ENCODE data around the gene PAX7. TPM values are rescaled to one million over a fixed set of nuclear protein-coding genes. Genes with fewer than 3 reads are reported as not detected.

The PAX7 gene
- total RNA-seq, 1 experiment from 2014 or later, result not detected

DNA sequence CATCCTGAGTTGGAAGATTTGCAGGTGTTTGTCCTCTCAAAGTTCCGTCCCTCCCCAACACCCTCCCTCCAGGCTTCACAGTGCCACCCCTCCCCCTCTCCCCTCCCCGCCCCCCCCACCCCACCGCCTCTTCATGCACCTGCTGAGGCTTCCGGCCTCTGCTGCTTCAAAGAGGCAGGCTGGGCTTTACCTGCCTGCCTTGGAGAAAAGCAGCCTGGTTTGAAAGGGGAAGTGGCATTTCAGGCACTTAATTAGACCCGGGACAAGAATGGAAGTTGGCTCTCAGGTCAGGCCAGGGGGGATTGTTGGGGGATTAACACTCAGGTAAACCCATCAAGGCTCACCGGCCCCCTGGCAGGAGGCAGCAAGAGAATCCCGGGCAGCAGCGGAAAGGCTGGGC is 21.1 kb downstream of the PAX7 start:
- no peak overlapping the region for H3K4me3 ChIP-seq
- H3K4me1 ChIP-seq (replicated peaks), result no peaks in the 10 kb centered on the region
- no peaks in the 10 kb centered on the region for H3K36me3 ChIP-seq
- H3K9me3 ChIP-seq (replicated peaks), result no peaks in the 10 kb centered on the region
- no peak for DNase-seq (ENCODE audit: low read depth in 1 of 2, low spot score in 2 of 2)
- peaks cover 82% of the 10 kb centered on the region for H3K27me3 ChIP-seq (replicated peaks)
- no peak overlapping the region for H3K27ac ChIP-seq

GRCh38 chr1:18652791-18653190 is 22.1 kb downstream of the PAX7 start:
- Histone ChIP-seq H3K9me3 (replicated peaks) (no peaks in the 10 kb centered on the region), H3K27ac (no peak overlapping the region), H3K36me3 (no peaks in the 10 kb centered on the region), H3K4me3 (no peak overlapping the region), H3K27me3 (replicated peaks) (peaks cover 77% of the 10 kb centered on the region), H3K4me1 (replicated peaks) (no peaks in the 10 kb centered on the region)
- DNase-seq (ENCODE audit: low read depth in 1 of 2, low spot score in 2 of 2), result no peak

- Histone ChIP-seq H3K4me3 (no peak overlapping the region), H3K27me3 (replicated peaks) (peaks cover 74% of the 10 kb centered on the region), H3K4me1 (replicated peaks) (no peaks in the 10 kb centered on the region), H3K9me3 (replicated peaks) (no peaks in the 10 kb centered on the region), H3K36me3 (no peaks in the 10 kb centered on the region), H3K27ac (no peak overlapping the region)
- DNase-seq (ENCODE audit: low read depth in 1 of 2, low spot score in 2 of 2), result no peak
Observed at GRCh38 chr1:18653367-18653766, 22.7 kb downstream of the PAX7 start.

DNA sequence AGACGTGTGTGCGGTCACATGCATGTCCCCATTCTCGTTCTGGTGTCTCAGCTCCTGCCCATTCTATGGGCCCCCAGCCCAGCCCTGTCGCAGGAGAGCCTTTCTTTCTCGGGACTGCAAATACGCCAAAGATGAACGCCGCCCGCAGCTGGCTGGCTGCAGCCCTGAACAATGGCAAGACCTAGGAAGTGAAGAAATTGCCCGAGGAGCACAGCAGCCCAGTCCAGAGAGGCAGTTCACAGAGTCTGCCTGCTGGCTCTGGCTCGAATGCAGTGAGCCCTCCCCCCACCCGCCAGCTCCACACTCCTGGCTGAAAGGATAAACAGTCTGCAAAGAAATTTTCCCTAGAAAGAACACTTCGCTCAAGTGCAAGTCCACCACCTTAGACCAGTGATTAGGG is 23.3 kb downstream of the PAX7 start:
- no peaks in the 10 kb centered on the region for H3K9me3 ChIP-seq (replicated peaks)
- H3K4me1 ChIP-seq (replicated peaks), result no peaks in the 10 kb centered on the region
- H3K4me3 ChIP-seq, result no peak overlapping the region
- no peak for DNase-seq (ENCODE audit: low read depth in 1 of 2, low spot score in 2 of 2)
- no peaks in the 10 kb centered on the region for H3K36me3 ChIP-seq
- H3K27ac ChIP-seq, result no peak overlapping the region
- peaks cover 75% of the 10 kb centered on the region for H3K27me3 ChIP-seq (replicated peaks)

DNA sequence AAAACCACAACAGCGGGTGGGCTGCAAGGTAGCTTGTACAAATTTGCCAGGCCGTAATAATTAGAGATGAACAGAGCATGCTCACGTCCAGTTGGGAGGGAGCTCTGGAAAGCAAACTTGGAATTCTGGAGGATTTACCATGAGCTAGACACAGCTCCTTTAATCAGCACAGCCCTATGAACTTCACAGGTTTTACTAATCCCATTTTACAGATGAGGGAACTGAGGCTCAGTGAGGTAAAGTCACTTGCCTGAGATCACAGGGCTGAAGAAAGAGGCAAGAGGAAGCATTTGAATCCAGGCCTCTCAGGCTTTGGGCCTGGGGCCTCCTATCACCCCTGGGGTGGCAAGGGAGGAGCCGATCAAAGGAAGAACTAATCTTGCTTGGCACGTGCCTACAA is 24.0 kb downstream of the PAX7 start:
- no peaks in the 10 kb centered on the region for H3K4me1 ChIP-seq (replicated peaks)
- no peak overlapping the region for H3K27ac ChIP-seq
- no peaks in the 10 kb centered on the region for H3K36me3 ChIP-seq
- H3K27me3 ChIP-seq (replicated peaks), result peaks cover 74% of the 10 kb centered on the region
- DNase-seq (ENCODE audit: low read depth in 1 of 2, low spot score in 2 of 2), result no peak
- no peaks in the 10 kb centered on the region for H3K9me3 ChIP-seq (replicated peaks)
- H3K4me3 ChIP-seq, result no peak overlapping the region

GRCh38 chr1:18657506-18658201 is 27.0 kb downstream of the PAX7 start:
- H3K27ac ChIP-seq, result no peak overlapping the region
- H3K9me3 ChIP-seq (replicated peaks), result no peaks in the 10 kb centered on the region
- H3K4me3 ChIP-seq, result no peak overlapping the region
- DNase-seq (ENCODE audit: low read depth in 1 of 2, low spot score in 2 of 2), result no peak
- peaks cover 72% of the 10 kb centered on the region for H3K27me3 ChIP-seq (replicated peaks)
- H3K4me1 ChIP-seq (replicated peaks), result no peaks in the 10 kb centered on the region
- no peaks in the 10 kb centered on the region for H3K36me3 ChIP-seq

- H3K36me3 ChIP-seq, result no peaks in the 10 kb centered on the region
- H3K27me3 ChIP-seq (replicated peaks), result peaks cover 71% of the 10 kb centered on the region
- H3K4me3 ChIP-seq, result no peak overlapping the region
- no peaks in the 10 kb centered on the region for H3K9me3 ChIP-seq (replicated peaks)
- H3K4me1 ChIP-seq (replicated peaks), result no peaks in the 10 kb centered on the region
- DNase-seq (ENCODE audit: low read depth in 1 of 2, low spot score in 2 of 2), result no peak
- H3K27ac ChIP-seq, result no peak overlapping the region
Observed at GRCh38 chr1:18658831-18659230, 28.2 kb downstream of the PAX7 start.

GRCh38 chr1:18661404-18662285 is 31.0 kb downstream of the PAX7 start:
- no peaks in the 10 kb centered on the region for H3K36me3 ChIP-seq
- no peak overlapping the region for H3K27ac ChIP-seq
- no peak overlapping the region for H3K4me3 ChIP-seq
- H3K9me3 ChIP-seq (replicated peaks), result no peaks in the 10 kb centered on the region
- peaks cover 64% of the 10 kb centered on the region for H3K27me3 ChIP-seq (replicated peaks)
- no peak for DNase-seq (ENCODE audit: low read depth in 1 of 2, low spot score in 2 of 2)
- H3K4me1 ChIP-seq (replicated peaks), result no peaks in the 10 kb centered on the region

- Histone ChIP-seq H3K4me3 (no peak overlapping the region), H3K9me3 (replicated peaks) (no peaks in the 10 kb centered on the region), H3K27ac (no peak overlapping the region), H3K4me1 (replicated peaks) (no peaks in the 10 kb centered on the region), H3K27me3 (replicated peaks) (peaks cover 62% of the 10 kb centered on the region), H3K36me3 (no peaks in the 10 kb centered on the region)
- no peak for DNase-seq (ENCODE audit: low read depth in 1 of 2, low spot score in 2 of 2)
Observed at GRCh38 chr1:18662286-18662639, 31.6 kb downstream of the PAX7 start.

GRCh38 chr1:18666317-18666920 is 35.8 kb downstream of the PAX7 start:
- Histone ChIP-seq H3K9me3 (replicated peaks) (no peaks in the 10 kb centered on the region), H3K4me1 (replicated peaks) (no peaks in the 10 kb centered on the region), H3K27ac (no peak overlapping the region), H3K4me3 (no peak overlapping the region), H3K36me3 (no peaks in the 10 kb centered on the region), H3K27me3 (replicated peaks) (peaks cover 45% of the 10 kb centered on the region)
- DNase-seq (ENCODE audit: low read depth in 1 of 2, low spot score in 2 of 2), result no peak

DNA sequence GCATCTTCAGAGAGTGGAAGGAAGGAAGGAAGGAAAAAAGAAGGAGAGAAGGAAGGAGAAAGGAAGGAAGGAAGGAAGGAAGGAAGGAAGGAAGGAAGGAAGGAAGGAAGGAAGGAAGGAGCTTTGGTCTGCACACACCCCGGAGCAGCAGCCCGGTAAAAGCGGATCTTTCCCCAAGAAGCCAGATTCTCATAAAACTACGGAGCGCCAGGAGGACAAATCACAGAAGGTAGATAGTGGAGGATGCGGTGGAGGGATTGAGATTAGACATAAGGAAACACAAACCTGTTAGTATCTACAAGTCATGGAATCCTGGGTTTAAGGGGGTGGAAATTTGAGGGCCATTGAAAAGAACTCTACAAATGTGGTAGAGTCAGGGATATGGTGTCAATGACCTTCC is 36.7 kb downstream of the PAX7 start:
- no peaks in the 10 kb centered on the region for H3K36me3 ChIP-seq
- H3K27me3 ChIP-seq (replicated peaks), result peaks cover 44% of the 10 kb centered on the region
- H3K9me3 ChIP-seq (replicated peaks), result no peaks in the 10 kb centered on the region
- H3K27ac ChIP-seq, result no peak overlapping the region
- H3K4me1 ChIP-seq (replicated peaks), result no peaks in the 10 kb centered on the region
- DNase-seq (ENCODE audit: low read depth in 1 of 2, low spot score in 2 of 2), result no peak
- H3K4me3 ChIP-seq, result no peak overlapping the region

GRCh38 chr1:18668046-18668445 is 37.4 kb downstream of the PAX7 start:
- DNase-seq (ENCODE audit: low read depth in 1 of 2, low spot score in 2 of 2), result no peak

GRCh38 chr1:18668750-18669404 is 38.2 kb downstream of the PAX7 start:
- peaks cover 42% of the 10 kb centered on the region for H3K27me3 ChIP-seq (replicated peaks)
- DNase-seq (ENCODE audit: low read depth in 1 of 2, low spot score in 2 of 2), result no peak

More at GRCh38 chr1:18668046-18668445, 37.4 kb downstream of the PAX7 start:
- Histone ChIP-seq H3K4me1 (replicated peaks) (no peaks in the 10 kb centered on the region), H3K9me3 (replicated peaks) (no peaks in the 10 kb centered on the region), H3K4me3 (no peak overlapping the region), H3K36me3 (no peaks in the 10 kb centered on the region), H3K27me3 (replicated peaks) (peaks cover 44% of the 10 kb centered on the region), H3K27ac (no peak overlapping the region)

More at GRCh38 chr1:18668750-18669404, 38.2 kb downstream of the PAX7 start:
- Histone ChIP-seq H3K4me1 (replicated peaks) (no peaks in the 10 kb centered on the region), H3K36me3 (no peaks in the 10 kb centered on the region), H3K9me3 (replicated peaks) (no peaks in the 10 kb centered on the region), H3K4me3 (no peak overlapping the region), H3K27ac (no peak overlapping the region)

Data from SJSA1 (cell line).